K562 (cell line): ENCODE results near the gene FCAMR.

Experiments used
- CHD2 ChIP-seq: IDR thresholded peaks from 2 replicates; pipeline ENCODE4 v1.6.1; 2011; ENCODE audit warnings: low read depth, low read length
- MAFK ChIP-seq: IDR thresholded peaks from 2 replicates; pipeline ENCODE4 v1.6.1; 2011; ENCODE audit warnings: low read length, improper control_type of control experiment
- ZNF586 ChIP-seq: fragments of 450-650 bp; formaldehyde crosslinking; conservative IDR thresholded peaks from 2 replicates; pipeline ENCODE4 v1.4.0; 2020; ENCODE audit warnings: mild to moderate bottlenecking, moderate library complexity
- TF ChIP-seq, protein P1 (sequence below), 3 experiments: IDR thresholded peaks in 2 of 3; conservative IDR thresholded peaks in 1 of 3; 2 replicates each; pipeline ENCODE4 v1.5.1; 2011 to 2012; ENCODE audit warnings: low read length in 3 of 3, mild to moderate bottlenecking in 3 of 3, control low read depth in 2 of 3, improper control_type of control experiment in 1 of 3, inconsistent platforms in 1 of 3, low read depth in 1 of 3, mixed read lengths in 1 of 3, moderate library complexity in 1 of 3; ENCODE audit not compliant: insufficient read depth in 2 of 3

DNA sequence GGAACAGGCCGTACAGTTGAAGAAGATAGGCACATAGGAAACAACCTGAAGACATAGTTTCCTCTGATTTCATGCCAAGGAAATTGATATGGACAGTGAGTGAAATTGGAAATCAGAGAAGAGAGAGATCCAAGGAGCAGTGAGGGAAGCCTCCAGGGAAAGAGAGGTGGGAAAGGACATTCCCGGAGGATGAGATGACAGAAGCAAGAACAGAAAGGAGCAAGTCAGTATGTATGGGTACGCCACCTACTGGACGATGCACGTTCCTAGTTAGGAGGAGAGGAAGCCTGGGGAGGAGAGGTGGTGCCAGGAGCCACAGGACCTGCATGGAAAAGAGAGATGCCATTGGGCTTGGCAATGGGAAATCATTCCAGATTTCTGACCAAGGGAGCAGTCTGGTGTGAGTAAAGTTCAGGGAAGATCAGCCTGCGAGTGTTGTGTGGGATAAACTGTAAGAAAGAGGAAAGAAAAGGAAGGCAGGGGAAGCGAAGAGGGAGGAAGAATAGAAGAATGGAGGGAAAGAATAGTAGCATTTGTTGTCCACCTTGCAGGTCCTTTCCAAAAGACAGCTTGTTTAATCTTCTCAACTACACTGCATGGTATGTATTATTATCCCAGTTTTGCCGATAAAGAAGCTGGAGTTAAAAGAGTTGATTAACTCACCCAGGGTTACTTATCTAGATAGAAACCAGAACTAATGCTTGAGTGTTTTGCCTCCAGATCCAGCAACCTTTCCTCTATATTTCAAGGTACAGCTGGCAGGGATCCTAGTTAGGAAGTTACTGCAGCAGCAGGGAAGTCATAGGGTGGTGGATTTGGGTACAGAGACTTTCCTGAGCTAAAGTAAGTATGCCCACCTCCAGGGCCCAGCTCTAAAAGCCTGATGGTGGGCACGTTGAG lies 34.9 kb upstream of the FCAMR start:
- TF ChIP-seq MAFK (no peak), CHD2 (no peak), ZNF586 (CRISPR knock-in tag) (no peak)
- TF ChIP-seq, protein P1, sequence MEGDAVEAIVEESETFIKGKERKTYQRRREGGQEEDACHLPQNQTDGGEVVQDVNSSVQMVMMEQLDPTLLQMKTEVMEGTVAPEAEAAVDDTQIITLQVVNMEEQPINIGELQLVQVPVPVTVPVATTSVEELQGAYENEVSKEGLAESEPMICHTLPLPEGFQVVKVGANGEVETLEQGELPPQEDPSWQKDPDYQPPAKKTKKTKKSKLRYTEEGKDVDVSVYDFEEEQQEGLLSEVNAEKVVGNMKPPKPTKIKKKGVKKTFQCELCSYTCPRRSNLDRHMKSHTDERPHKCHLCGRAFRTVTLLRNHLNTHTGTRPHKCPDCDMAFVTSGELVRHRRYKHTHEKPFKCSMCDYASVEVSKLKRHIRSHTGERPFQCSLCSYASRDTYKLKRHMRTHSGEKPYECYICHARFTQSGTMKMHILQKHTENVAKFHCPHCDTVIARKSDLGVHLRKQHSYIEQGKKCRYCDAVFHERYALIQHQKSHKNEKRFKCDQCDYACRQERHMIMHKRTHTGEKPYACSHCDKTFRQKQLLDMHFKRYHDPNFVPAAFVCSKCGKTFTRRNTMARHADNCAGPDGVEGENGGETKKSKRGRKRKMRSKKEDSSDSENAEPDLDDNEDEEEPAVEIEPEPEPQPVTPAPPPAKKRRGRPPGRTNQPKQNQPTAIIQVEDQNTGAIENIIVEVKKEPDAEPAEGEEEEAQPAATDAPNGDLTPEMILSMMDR (IDR thresholded peaks at IDR 0.05 in 2 of 3, conservative IDR thresholded peaks at IDR 0.05 in 1 of 3; ENCODE audit: insufficient read depth in 2 of 3, low read depth in 1 of 3, low read length in 3 of 3), result peak; percentile 81 to 96 (median 82)
